ENCODE results near the gene AGAP2.
A peak's percentile ranks its signal among the peaks of the same experiment; 100 is the strongest.

Gene AGAP2

GRCh38 chr12:57752668-57753000, 14.1 kb upstream of the AGAP2 start:
- DNase-seq = no peak

GRCh38 chr12:57751788-57752667, 13.5 kb upstream of the AGAP2 start, which contains the start of gene CDK4:
Gene CDK4 (minus strand): TSS chr12:57752310. CDS start chr12:57751717, 593 bp downstream.
- DNase-seq = peak; percentile 98

- DNase-seq = no peak
Observed at GRCh38 chr12:57751432-57751787, 12.9 kb upstream of the AGAP2 start.

GRCh38 chr12:57750561-57751431, 12.3 kb upstream of the AGAP2 start:
- no peak for DNase-seq

GRCh38 chr12:57749061-57749460, 10.5 kb upstream of the AGAP2 start:
- no peak for DNase-seq

- DNase-seq = no peak
Observed at GRCh38 chr12:57746025-57746424, 7.5 kb upstream of the AGAP2 start.

GRCh38 chr12:57745485-57745881, 6.9 kb upstream of the AGAP2 start:
- no peak for DNase-seq

- DNase-seq = peak; percentile 95
Observed at GRCh38 chr12:57744777-57745484, 6.4 kb upstream of the AGAP2 start, which contains the start of gene TSPAN31. Gene TSPAN31 (plus strand): TSS chr12:57745039. CDS start chr12:57745155, 116 bp downstream.

GRCh38 chr12:57744194-57744776, 5.7 kb upstream of the AGAP2 start:
- DNase-seq = no peak

- DNase-seq = no peak
Observed at GRCh38 chr12:57743769-57744168, 5.2 kb upstream of the AGAP2 start.

- no peak for DNase-seq
Observed at GRCh38 chr12:57741844-57742738, 3.5 kb upstream of the AGAP2 start.

GRCh38 chr12:57741413-57741789, 2.9 kb upstream of the AGAP2 start:
- DNase-seq = no peak

GRCh38 chr12:57740656-57741412, 2.3 kb upstream of the AGAP2 start:
- DNase-seq = no peak

- DNase-seq = no peak
Observed at GRCh38 chr12:57739914-57740538, 1.5 kb upstream of the AGAP2 start.

- no peak for DNase-seq
Observed at GRCh38 chr12:57739387-57739786, 845 bp upstream of the AGAP2 start.

GRCh38 chr12:57737467-57738460, 778 bp downstream of the AGAP2 start:
- DNase-seq = no peak

GRCh38 chr12:57736741-57737466, 1.6 kb downstream of the AGAP2 start:
- DNase-seq = no peak

- DNase-seq = no peak
Observed at GRCh38 chr12:57735952-57736740, 2.4 kb downstream of the AGAP2 start.

All from NCI-H1417 treated with DMSO at 0.1 percent for 48 hours (cell line).